Glomerular endothelial cell (primary cell): ENCODE data around the gene PPP1R9B. TPM values are rescaled to one million over a fixed set of nuclear protein-coding genes. Genes with fewer than 3 reads are reported as not detected.

Experiments used
- DNase-seq: peaks from one replicate; pipeline ENCODE4 v3.0.0-alpha.2; 2011; ENCODE audit warnings: low read depth, low spot score; ENCODE audit errors: extremely low read depth
- total RNA-seq: library from RNA; depleted of rRNA; stranded (reverse); fragments of >200 nt; gene quantifications from 2 replicates; pipeline ENCODE4 v1.2.3, GENCODE V29; 2015

Gene PPP1R9B
- total RNA-seq, 1 donor from 2014 or later, result 56.6 TPM

DNA sequence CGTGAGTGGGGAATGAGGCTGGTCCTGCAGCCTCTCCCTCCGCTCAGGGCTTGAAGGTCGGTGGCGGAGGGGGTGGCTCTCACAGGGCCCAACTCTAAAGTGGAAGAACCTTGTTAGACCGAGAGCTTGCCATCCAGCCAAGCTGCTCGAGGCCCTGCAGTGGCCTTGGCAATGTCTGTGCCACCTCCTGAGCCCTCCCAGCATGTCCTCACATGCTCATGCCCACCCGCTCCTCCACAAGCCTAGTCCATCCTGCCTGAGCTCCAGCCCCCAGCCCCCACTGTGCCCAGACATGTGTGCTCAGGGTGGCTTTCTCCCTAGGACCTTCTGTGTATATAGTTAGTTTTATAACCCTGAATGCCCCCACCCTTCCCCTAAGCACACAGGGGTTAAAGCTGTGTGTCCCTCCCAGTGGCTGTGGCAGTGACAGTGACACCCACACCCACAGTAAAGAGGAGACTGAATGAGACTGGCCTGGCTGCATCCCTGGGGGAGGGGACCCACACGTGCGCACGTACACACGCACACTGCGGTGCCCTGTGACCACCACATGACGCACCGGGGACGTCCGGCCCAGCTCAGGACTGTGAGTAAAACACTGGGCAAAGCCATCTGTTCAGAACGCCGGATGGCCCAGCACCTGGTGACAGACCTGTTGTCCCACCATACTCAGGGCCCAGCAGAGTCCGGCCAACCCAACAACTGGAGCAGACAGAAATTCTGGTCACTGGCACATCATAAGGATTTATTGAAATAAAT is 39.7 kb downstream of the PPP1R9B start:
- DNase-seq, result no peak

DNA sequence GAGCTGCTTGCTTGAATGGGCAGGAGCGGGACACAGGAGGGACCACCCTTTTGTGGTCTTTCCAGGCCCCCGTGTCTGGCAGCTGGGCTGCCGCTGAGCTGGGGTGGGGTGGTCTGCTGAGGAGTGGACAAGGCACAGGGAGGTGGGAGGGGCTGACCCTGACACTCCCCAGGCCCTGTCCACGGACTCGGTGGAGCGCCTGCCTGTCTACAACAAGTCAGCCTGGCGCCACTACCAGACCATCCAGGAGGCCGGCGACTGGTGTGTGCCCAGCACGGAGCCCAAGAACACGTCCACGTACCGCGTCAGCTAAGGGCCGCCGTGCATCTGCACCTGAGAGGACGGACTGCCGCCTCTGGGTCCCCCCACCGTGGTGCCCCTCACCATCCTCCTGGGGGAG is 40.7 kb downstream of the PPP1R9B start:
- DNase-seq, result no peak

DNA sequence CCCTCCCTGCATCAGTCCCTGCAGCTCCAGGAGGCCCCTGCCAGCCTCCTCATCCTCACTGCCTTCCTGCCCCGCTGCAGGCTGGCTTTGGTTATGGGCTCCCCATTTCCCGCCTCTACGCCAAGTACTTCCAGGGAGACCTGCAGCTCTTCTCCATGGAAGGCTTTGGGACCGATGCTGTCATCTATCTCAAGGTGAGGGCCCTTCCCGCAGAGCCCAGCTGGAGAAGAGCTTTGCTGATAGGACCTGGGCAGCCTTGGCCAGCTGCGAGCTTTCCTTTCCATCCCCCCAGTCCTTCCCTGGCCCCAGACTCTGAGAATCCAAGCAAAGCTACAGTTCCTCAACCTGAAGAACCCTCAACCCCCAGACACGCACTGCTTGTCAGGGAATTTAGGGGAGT is 41.3 kb downstream of the PPP1R9B start:
- DNase-seq, result no peak

DNA sequence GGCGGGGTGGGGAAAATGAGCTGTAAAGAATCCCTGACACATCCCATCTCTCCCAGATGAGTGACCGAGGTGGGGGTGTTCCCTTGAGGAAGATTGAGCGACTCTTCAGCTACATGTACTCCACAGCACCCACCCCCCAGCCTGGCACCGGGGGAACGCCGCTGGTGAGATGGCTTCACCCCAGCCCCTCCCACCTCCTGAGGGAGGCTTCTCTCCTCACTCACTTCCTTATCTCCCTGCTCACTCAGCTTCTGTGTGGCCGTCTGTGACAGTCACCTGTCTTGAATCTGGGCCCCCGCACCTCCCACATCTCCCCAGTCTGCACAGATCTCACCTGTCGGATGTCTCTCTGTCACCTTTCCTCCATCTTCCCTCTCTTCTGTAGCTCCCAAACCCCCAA is 41.9 kb downstream of the PPP1R9B start:
- no peak for DNase-seq

DNA sequence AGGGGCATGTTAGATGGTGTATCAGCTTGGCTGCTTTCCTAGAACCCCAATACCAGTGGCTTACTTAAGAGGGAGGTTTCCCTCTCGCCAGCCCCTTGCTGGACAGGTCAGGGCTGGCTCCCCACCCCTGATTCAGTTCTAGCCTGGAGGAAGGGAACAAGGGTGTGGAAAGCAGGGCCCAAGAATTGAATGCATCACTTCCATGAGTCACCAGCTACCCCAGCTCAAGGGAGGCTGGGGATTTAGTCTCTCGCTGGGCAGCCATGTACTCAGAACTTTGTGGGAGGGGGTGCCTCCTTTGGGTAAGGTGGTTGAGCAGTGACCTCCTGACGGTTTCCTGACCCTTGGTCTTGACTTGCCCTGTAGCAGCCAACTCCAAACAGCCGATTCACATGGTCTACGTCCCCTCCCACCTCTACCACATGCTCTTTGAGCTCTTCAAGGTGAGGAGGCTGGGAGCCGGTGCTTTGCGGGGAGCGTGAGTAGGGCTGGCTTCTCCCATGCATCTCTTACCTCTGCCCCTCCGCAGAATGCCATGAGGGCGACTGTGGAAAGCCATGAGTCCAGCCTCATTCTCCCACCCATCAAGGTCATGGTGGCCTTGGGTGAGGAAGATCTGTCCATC is 42.6 kb downstream of the PPP1R9B start:
- no peak for DNase-seq

DNA sequence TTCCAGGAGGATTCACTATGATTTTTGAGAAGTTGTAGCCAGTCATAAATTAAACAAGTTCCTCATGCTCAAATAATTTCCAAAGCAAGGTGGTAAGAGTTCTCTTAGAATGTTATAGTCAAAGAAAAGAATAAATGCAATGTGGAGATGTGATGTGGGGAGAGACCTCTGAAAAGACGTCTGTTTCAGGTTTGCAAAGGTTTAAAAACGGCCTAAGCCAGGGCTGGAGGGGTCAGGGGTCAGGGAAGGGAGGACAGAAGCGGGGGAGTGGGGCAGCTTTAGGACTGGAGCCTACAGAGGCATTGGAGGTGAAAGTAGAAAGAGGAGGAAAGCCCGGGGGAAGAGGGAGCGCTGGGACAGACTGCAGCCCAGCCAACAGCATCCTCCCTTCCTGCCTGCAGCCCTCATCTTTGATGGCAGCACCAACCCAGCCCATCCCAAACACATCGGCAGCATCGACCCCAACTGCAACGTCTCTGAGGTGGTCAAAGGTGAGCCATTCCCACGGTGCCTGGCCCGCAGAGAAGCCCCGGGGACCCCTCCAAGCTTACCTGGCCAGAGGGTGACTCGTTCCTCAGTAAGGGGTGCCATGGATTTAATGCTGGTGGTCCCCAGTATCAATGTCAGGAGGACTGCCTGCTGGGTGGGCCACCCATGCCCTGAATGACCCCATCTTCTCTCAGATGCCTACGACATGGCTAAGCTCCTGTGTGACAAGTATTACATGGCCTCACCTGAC is 43.9 kb downstream of the PPP1R9B start:
- DNase-seq, result no peak

DNA sequence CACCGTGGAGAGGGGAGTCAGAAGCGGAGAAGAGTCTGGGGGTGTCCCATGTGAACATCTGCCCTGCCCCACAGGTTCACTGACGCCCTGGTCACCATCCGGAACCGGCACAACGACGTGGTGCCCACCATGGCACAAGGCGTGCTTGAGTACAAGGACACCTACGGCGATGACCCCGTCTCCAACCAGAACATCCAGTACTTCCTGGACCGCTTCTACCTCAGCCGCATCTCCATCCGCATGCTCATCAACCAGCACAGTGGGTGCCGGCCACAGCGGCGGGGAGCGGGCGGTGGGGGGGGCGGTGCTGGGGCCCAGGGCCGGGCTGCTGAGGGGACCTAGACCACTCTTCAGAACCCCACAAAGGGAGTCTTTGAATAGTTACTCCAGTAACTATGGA is 44.7 kb downstream of the PPP1R9B start:
- no peak for DNase-seq

DNA sequence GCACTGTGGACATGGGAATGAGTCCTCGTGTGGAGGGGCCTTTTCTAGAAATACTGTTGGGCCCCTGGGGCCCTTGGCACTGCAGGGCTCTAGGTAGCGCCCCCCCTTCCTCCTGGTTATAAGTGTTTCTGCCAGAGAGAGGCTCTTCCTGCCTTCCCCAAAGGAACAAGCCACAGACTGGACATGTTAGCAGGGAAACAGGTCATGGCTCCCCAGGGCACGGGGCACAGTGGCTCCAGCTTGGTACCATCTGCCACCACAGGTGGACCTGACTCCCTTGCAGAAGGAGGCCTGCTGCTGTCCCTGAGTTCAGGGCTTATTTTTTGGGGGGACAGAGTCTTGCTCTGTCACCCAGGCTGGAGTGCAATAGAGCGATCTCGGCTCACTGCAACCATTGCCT is 46.5 kb downstream of the PPP1R9B start:
- no peak for DNase-seq

DNA sequence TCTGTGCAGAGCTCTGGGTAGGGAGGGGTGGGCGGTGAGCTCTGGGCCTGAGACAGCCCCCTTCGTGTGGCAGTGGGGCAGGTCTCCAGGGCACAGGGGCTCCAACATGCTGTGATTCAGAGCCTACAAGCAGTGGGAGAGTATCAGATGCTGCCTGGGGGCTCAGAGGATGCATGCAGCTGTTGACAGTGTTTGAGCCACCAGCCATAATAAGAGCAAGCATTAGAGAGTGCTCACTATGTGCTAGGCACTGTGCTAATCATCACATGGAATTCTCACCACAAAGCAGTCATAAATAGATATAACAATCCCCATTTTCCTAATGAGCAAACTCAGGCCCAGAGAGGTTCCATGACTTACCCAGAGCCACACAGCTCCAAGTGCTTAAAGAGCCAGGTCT is 47.2 kb downstream of the PPP1R9B start:
- no peak for DNase-seq

DNA sequence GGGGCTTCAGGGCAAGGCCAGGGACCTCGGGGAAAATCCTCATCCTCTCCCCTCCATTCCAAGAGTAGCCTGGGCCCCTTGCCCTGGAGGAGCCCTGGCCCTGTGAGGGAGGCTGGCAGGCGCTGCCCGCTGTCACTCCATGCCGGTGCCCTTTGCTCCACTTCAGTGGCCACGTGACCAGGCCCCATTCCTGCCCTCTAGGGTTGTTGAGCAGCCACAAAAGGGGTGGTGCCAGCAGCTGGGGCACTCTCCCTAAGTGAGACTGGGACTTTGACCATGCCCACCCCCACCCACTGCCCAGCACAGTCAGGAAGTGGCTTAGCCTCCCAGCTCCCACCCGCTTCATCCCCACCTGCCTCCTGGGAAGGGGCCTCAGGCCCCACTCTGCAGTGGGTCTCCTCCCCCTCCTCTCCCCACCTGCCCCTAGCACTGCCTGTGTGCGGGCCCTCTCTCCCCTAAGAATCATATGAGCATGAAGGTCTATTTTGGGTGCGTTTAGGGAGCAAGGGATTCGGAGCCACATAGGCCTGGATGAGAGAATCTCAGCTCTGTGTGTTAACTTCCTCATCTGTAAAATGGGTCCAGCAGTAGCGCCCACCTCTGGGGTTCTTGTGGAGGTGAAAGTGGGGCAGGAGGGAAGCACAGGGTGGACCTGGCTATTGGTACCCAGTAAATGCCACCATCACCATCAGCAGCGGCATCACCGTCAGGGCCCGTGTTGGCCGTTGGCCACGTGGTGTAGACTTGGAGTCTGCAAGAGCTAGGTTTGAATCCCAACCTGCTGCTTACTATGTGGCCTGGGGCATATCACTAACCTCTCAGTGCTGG is 48.1 kb downstream of the PPP1R9B start:
- no peak for DNase-seq

DNA sequence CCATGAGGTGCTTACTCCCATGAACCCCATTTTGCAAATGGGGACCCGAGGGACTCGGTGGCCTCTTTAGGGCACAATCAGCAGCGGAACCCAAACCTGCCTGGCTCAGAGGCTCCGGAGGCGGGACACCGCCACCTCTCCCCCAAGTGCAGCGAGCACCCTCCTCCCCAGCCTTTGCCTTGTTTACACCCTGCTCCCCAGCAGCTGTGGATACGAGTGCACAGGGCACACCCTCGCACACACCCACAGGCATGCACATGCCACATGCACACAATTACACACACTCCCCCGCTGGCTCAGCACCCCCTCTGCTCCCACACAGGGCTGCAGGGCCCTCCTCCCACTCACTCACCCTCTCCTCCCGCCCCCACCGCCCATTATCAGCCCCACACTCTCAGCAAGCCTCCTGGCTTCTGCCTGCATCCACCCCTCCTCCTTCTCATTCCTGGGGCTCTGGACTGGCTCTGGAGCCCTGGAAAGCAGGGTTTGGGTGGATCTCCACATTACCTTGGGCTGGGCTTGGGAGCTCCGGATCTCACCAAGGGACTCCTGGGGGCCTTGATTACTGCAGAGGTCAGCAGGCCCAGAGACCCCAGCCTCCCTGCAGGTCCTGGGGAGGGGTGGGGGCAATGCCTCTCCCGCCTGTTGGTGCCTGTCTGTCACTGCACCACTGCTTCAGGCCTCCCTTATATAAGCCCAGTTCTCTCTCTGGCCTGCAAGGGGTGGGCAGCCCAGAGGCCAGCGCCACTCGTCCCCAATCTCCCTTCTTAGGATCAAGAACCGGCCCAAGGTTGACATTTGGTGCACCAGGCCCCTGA is 48.9 kb downstream of the PPP1R9B start:
- no peak for DNase-seq

DNA sequence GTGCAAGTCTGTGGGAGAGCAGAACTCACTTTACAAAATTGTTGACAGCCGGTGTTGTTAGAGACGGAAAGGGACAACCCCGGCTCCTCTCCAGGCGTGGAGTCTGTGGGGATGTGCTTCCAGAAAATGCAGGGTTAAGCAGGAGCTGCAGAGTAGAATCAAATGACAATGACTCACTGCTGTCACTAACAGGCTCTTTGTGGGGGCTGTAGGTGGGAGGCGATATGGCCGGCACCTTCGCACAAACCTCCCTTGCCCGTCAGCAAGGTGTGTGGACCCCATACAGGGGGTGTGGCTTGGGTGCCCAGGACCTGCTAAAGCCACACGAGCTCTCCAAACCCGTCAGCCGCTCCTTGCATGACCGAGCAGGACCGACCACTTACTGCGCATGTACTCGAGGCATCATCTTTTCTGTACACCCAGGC is 49.5 kb downstream of the PPP1R9B start:
- DNase-seq, result no peak

DNA sequence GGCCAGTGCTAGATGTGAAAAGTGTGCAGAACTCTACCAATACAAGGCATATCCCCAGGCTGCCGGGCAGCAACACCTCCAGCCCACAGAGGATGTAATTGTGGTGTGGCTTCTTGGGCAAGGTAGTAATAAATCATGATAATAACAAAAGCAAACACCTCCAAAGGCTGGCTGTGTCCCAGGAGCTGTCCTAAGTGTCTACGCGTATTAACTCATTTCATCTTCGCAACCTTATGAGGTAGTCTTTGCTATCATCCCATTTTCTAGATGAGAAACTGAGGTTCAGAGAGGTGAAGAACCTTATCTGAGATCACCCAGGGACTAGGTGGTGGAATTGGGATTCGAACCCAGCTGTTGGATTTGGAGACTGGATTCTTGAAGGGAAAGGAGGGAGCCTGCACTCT is 50.0 kb downstream of the PPP1R9B start:
- no peak for DNase-seq

DNA sequence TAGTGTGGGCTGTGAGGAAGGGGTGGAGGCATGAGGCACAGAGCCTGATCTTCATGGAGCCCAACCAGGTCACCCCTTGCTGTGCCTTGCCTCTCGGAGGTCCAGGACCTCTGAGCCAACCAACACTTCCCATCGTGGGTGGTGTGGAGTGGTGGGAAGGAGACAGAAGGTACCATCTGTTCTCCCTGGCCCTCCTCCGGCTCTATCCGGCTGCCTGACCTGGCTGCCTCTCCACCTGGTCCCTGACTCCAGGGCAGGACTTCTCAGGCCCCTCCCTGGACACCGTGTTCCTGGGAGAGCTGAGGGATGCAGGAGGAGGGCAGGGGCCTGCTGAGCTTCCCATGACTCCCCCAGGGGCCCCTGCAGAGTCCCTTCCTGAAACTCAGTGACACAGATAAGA is 51.5 kb downstream of the PPP1R9B start:
- no peak for DNase-seq

DNA sequence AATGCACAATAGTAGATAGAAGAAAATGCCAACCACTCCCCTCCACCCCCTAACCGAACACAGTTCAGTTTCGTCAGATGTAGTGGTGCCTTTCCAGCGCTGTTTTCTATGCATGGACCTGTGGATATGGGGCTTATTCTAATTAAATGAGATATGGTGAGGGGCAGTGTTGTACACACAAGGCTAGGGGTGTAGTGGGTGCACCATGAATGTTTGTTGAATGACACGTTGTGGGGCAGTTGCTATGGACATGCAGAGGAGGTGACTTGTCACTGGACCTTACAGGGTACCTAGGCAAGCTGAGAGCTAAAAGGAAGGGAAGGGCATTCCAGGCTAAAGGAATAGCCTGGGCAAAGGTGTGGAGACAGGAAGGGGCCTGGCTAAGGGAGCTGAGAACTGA is 51.9 kb downstream of the PPP1R9B start:
- DNase-seq, result no peak

DNA sequence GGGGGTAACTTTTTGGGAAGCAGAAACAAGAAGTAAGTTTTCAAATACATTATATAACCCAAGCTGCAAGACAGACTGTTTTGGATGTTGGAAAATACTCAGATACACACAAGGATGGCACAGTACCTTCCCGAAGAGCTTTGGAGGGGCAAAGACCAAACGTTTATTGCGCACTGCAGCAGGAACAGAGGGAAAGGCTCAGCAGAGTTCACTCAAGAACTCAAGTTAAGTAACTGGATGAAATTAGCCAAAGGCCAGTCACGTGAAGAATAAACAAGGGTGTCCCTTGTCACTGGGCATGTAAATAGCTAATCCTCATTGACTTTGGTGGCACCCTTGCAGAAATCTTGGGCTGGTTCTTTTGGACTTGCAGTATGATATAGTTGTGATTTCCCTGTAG is 52.6 kb downstream of the PPP1R9B start:
- no peak for DNase-seq

DNA sequence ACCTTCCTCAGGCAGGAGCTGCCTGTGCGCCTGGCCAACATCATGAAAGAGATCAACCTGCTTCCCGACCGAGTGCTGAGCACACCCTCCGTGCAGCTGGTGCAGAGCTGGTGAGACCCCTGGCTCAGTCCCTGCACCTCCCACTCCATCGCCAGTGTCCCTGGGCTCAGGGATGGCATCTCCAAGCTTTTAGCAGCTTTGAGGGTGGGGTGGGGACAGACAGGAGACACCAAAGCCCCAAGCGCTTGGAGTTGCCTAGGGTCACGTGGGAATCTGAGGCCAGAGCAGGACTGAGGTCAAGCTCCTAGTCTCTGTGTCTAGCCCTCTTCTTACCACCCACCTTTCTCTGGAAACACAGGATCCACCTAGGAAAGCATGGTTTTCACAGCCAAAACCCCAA is 53.0 kb downstream of the PPP1R9B start:
- no peak for DNase-seq

DNA sequence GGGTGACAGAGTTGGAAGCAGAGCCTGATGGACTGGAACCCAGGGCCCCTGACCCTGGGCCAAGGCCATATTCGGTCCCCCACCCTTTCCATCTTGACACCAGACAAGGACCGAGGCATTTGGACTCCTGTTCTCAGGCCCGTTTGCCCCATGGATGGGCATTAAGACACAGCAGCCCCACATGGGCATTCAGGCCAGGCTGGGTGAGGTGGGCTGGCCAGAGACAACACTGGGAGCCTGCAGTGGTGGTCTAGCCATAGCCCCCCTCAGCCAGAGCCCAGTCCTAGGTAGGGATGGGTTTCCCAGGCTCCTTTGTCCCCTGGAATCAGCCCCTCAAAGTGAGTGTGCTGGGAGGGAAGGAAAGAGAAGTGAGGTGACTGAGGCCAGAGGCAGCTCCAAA is 53.7 kb downstream of the PPP1R9B start:
- no peak for DNase-seq

DNA sequence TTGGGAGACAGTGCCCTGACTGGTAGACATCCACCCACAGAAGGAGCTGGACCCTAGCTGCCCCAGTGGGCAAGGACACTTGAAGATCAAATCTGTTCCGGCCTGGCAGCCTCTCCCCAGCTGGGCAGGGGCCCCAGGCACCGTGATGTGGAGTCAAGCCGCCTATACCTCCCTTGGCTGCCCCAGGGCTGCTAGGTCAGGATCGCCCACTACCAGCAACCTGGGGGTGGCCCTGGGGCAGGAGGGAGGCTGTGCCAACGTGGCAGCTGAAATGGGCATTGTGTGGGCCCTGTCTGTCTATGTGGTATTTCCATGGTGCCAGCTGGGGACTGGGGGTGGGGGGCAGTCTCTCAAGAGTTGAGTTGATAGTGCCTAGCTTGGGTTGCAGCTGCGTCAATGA is 54.4 kb downstream of the PPP1R9B start:
- DNase-seq, result no peak

DNA sequence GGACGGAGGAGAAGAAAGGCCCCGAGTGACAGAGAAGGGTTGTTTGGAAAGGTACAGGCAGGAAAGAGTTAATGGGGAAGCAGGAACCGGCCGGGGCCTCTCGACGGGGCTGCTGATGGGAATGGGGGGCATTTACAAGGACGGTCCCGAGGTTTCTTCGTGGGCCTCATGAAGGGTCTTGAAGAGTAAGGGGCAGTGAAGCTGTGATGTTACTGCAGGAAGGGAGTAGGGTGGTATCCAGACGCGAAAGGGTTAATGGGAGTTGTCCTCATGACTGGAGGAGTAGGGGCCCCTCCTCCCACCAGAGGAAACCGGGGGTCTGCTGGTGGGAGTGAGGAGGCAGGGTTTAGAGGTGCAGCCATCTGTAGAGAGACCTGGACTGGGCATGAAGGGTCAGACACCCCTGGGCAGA is 54.8 kb downstream of the PPP1R9B start:
- no peak for DNase-seq
